DMS53 treated with DMSO at 0.1 percent for 48 hours (cell line): ENCODE data around the gene RHBDD1.

Experiments
- DNase-seq: peaks from one replicate; lab custom pipeline; 2025; ENCODE audit not compliant: unreplicated experiment; lab: John Stamatoyannopoulos, UW

Gene RHBDD1

DNA sequence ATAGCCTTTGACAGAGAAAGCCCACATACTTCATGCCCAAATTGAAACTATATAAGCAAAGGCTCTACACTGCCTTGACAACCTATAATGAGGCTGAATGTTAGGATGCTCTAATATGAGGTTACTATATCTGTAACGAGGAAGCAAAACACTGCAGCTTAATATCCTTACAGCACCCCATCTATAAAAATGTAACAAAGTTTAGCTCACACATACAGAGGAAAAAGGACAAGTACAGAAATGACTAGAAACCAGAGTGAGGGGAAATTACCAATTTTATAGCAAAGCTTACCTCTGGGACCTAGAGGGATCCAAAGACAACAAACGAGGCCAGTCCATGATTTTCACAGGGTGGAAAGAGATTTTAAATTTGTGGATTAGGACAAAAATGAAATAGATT lies 189.7 kb downstream of the RHBDD1 start:
- no peak for DNase-seq

DNA sequence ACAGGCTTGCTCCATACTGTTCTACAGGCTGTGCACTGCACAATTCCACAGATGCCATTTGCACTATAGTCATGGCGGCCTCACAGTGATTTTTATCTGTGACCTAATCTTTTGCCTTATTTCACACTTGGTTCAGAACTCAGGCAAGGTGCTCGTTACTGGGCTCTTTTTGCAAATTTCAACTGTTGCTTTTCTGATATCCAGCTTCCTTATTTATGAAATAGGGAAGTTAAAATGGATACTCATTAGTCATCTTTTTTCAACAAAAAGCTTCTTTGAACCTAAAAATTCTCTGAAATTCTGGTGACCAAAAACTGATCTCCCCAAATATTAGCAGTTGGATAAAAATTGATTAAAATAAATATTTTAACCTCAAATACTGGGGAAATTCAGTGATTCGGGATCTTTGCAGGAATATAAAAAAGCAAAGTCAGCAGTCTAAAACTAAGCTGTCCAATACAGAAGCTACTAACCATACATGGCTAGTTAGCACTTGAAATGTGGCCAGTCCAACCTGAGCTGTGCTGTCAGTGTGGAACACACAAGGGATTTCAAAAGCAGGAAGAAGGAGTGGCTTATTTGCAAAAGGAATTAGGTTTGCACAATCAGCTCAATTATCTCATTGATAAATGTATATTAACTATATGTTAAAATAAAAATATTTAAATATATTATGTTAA lies 193.7 kb downstream of the RHBDD1 start:
- DNase-seq = no peak

DNA sequence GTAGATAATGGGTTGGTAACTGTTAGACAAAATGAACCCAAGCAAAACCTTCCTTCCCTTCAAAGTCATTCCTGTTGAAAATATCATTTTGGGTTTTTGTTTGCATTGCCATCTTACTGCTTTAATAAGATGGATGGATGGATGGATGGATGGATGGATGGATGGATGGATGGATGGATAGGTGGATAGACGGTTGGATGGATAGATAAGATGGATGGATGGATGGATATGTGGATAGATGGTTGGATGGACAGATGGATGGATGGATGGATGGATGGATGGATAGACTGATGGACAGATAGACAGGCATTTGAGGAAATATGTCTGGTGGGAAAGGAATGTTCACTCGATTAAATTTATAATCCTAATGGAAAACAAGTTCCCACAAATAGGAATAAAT lies 194.9 kb downstream of the RHBDD1 start:
- DNase-seq = no peak

DNA sequence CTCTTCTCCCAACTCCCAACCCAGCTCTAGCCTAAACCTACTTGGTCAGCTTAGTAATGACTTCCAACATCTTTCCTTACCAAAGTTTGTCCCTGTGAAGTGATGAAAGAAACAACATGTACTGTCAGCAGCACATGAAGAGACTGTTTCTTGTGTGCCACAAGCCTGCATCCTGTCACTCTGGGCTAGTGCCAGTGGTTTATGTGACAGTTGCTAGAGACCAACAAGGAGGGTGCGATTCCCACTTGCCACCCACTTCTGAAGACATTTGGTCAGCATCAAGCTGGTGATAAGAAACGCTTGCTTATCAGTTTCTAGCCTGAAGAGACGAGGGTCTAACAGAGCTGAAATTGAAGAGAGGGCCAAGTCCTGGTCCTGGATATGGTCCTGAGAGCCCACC lies 195.5 kb downstream of the RHBDD1 start:
- DNase-seq = no peak

DNA sequence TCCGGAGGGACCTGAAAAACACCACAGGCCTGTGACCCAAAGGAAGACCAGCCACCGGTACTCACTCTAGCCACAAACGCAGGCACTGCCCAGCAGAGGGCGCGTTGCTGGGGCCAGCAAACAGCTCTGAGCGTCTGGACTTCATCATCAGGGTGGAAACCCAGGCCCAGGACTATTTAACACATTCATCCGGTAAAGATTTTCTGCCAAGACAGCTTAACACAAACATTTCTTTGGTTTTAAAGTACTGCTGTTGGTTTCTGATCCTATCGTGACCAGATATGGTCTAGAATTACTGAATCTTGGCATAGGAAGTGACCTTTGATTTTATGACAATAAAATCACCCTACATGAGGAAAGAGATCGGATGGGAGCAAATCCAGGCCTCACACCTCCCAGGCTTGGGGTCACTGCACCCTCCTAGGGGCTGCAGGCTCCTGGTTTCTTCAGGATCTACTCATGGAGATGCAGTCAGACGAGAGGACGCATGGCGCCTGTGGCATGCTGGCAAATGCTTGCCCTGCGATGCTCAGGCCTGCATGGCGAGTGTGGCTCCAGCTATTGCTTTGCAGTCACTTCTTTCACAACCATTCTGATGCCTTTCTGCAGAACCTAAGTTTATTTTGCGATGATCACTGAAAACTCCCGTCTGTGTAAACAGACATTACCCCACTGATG lies 197.8 kb downstream of the RHBDD1 start:
- DNase-seq = peak; percentile 32

DNA sequence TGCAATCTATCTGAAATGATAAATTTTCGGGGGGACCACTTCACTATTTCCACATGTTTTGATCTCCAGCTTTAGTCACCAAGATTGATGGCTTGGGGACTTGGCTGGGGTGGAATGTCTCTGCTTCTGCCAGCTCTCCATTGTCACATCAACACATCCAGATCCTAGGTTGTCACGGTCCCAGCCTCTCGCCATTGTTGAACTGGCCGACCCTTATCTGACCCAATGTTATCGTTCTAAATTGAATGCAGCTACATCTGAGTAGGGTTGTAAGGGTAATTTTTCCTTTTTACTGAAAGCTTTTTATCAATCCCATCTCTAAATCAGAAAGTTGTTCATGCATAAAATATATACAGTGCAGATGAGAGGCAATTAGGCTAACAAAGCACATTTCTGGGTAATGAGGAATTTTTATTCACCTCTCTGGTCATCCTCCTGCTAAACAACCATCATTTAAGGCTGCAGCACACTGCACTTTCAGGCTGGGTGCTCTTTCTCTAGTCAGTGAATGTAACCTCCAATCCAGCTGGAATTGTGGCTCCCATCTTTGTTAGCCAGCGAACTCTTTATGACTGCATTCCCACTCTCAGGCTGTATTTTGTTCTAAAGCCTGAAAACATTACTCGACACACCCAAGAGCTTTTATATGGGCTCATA lies 200.0 kb downstream of the RHBDD1 start:
- no peak for DNase-seq

DNA sequence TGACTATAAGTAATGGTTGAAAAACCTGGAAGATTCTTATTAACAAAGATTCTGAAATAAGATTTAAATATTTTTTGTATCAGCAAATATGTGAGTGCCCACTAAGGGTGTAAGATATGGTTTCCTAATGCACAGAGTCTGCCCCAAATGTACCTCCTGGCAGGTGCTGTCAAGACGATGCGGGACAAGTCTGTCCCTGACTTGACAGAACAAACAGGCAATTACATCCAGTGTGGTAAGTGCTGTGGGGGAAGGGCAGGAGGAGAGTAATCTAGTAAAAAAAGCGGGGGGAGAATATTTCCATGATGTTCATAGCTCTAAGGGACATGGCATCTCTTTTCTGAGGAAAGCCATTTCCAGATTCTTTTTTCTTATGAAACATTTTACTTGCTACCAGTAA lies 200.7 kb downstream of the RHBDD1 start:
- no peak for DNase-seq

DNA sequence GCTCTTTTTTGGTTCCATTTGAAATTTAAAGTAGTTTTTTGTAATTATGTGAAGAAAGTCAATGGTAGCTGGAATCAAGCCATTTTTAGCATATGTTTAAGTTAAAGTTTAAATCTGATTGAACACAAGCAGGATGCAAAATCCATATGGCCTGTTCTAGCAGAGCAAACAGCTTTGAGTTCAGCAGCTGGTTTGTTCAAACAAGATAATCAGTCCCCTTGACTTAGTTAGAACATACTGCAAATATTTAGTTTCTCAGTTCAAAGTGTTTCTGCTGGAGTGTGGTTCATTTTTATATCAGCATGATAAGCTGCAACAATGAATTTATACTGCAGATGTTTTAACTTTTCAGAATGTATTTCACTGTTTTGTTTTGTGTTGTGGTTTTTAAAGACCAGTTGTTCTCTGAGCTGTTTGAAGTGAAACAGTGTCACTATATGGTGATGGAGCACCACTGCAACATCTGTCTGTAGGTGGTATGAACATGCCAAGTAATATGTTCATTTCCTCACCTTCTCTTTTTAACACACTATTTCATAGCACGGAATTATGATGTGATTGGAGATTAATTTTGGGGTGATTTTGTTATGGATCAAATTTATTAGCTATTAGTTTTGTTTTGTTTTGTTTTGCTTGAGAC lies 202.8 kb downstream of the RHBDD1 start:
- DNase-seq = peak; percentile 53

DNA sequence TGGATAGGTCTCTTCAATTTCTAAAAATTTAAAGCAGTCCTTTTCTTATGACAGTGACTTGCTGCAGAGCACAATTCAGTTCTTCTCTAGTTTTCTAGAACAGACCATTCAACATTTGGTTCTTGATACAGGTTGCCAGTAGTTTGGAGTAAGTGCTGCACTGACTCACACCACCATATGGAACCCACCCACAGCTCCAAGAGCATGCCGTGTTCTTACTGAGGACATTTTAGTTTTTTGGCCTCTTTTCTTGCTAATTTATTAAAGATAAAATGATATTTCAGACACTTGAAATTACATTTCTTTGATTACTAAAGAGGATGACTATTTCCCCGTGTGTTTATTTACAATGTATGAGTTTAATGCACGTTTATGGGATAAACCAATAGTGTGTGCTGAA lies 208.1 kb downstream of the RHBDD1 start:
- DNase-seq = no peak
